ENCODE measurements around the gene POLR2H. TPM values are rescaled to one million over a fixed set of nuclear protein-coding genes. Genes with fewer than 3 reads are reported as not detected.

The POLR2H gene
- total RNA-seq, 1 experiment from 2014 or later, result 133 TPM

DNA sequence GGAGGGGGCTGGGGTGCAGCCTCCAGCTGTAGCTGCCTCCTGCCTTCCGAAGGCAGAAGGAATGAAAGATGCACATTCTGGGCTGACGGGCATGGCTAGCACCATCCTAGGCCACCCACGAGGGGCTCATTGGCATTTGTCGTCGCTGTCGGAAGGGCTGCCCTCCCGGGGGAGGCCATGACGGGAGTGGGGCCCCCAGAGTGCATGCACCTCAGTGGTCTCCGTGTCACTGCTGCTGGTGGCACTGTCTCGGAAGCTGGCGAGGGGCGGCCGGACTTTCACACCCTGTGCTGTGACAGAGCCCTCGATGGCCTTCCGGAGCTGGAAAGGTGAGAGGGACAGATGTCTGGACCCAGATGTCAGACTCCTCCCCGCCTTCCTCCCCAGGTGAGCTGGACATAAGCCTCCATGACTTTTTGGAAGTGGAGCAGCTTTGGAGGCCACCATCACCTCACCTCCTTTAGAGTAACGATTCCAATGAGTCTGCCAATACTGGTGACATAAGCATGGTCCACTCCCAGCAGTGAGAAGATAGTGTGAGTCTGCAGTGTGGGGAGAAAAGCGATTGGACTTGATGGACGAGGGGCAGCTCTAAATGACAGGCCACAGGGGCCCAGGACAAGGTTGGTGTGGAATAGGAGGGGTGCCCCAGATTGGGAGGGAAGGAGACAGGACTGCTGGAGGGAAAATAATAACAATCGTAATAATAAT, 14.9 kb upstream of the POLR2H start:
- Mint-ChIP-seq H3K4me1 (peaks cover 16% of the 10 kb centered on the region), H3K4me3 (no peak overlapping the region), H3K9me3 (no peaks in the 10 kb centered on the region), H3K27ac (no peak overlapping the region), H3K27me3 (ENCODE audit: low read depth) (no peaks in the 10 kb centered on the region), H3K36me3 (peaks cover 8% of the 10 kb centered on the region; the same call in 1 of the 2 replicates)
- TF ChIP-seq, protein P1, sequence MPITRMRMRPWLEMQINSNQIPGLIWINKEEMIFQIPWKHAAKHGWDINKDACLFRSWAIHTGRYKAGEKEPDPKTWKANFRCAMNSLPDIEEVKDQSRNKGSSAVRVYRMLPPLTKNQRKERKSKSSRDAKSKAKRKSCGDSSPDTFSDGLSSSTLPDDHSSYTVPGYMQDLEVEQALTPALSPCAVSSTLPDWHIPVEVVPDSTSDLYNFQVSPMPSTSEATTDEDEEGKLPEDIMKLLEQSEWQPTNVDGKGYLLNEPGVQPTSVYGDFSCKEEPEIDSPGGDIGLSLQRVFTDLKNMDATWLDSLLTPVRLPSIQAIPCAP (CRISPR knock-in tag; IDR thresholded peaks at IDR 0.05), result no peak
- TF ChIP-seq, protein P2, sequence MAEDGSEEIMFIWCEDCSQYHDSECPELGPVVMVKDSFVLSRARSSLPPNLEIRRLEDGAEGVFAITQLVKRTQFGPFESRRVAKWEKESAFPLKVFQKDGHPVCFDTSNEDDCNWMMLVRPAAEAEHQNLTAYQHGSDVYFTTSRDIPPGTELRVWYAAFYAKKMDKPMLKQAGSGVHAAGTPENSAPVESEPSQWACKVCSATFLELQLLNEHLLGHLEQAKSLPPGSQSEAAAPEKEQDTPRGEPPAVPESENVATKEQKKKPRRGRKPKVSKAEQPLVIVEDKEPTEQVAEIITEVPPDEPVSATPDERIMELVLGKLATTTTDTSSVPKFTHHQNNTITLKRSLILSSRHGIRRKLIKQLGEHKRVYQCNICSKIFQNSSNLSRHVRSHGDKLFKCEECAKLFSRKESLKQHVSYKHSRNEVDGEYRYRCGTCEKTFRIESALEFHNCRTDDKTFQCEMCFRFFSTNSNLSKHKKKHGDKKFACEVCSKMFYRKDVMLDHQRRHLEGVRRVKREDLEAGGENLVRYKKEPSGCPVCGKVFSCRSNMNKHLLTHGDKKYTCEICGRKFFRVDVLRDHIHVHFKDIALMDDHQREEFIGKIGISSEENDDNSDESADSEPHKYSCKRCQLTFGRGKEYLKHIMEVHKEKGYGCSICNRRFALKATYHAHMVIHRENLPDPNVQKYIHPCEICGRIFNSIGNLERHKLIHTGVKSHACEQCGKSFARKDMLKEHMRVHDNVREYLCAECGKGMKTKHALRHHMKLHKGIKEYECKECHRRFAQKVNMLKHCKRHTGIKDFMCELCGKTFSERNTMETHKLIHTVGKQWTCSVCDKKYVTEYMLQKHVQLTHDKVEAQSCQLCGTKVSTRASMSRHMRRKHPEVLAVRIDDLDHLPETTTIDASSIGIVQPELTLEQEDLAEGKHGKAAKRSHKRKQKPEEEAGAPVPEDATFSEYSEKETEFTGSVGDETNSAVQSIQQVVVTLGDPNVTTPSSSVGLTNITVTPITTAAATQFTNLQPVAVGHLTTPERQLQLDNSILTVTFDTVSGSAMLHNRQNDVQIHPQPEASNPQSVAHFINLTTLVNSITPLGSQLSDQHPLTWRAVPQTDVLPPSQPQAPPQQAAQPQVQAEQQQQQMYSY (CRISPR knock-in tag; IDR thresholded peaks at IDR 0.05), result no peak
- TF ChIP-seq GABPB1 (CRISPR knock-in tag; IDR thresholded peaks at IDR 0.05) (no peak), TP53 (CRISPR knock-in tag; IDR thresholded peaks at IDR 0.05) (no peak), NFE2L1 (CRISPR knock-in tag; IDR thresholded peaks at IDR 0.05) (no peak), JAZF1 (CRISPR knock-in tag; IDR thresholded peaks at IDR 0.05) (no peak), MYBL2 (CRISPR knock-in tag; IDR thresholded peaks at IDR 0.05) (no peak), FOXK1 (CRISPR knock-in tag; IDR thresholded peaks at IDR 0.05) (no peak)
- TF ChIP-seq, protein P3, sequence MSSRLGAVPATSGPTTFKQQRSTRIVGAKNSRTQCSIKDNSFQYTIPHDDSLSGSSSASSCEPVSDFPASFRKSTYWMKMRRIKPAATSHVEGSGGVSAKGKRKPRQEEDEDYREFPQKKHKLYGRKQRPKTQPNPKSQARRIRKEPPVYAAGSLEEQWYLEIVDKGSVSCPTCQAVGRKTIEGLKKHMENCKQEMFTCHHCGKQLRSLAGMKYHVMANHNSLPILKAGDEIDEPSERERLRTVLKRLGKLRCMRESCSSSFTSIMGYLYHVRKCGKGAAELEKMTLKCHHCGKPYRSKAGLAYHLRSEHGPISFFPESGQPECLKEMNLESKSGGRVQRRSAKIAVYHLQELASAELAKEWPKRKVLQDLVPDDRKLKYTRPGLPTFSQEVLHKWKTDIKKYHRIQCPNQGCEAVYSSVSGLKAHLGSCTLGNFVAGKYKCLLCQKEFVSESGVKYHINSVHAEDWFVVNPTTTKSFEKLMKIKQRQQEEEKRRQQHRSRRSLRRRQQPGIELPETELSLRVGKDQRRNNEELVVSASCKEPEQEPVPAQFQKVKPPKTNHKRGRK (CRISPR knock-in tag; IDR thresholded peaks at IDR 0.05; ENCODE audit: borderline replicate concordance), result no peak
- TF ChIP-seq, protein P4, sequence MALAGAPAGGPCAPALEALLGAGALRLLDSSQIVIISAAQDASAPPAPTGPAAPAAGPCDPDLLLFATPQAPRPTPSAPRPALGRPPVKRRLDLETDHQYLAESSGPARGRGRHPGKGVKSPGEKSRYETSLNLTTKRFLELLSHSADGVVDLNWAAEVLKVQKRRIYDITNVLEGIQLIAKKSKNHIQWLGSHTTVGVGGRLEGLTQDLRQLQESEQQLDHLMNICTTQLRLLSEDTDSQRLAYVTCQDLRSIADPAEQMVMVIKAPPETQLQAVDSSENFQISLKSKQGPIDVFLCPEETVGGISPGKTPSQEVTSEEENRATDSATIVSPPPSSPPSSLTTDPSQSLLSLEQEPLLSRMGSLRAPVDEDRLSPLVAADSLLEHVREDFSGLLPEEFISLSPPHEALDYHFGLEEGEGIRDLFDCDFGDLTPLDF (CRISPR knock-in tag; IDR thresholded peaks at IDR 0.05), result no peak
- TF ChIP-seq, protein P5, sequence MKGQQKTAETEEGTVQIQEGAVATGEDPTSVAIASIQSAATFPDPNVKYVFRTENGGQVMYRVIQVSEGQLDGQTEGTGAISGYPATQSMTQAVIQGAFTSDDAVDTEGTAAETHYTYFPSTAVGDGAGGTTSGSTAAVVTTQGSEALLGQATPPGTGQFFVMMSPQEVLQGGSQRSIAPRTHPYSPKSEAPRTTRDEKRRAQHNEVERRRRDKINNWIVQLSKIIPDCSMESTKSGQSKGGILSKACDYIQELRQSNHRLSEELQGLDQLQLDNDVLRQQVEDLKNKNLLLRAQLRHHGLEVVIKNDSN (CRISPR knock-in tag; IDR thresholded peaks at IDR 0.05), result no peak
- TF ChIP-seq, protein P6, sequence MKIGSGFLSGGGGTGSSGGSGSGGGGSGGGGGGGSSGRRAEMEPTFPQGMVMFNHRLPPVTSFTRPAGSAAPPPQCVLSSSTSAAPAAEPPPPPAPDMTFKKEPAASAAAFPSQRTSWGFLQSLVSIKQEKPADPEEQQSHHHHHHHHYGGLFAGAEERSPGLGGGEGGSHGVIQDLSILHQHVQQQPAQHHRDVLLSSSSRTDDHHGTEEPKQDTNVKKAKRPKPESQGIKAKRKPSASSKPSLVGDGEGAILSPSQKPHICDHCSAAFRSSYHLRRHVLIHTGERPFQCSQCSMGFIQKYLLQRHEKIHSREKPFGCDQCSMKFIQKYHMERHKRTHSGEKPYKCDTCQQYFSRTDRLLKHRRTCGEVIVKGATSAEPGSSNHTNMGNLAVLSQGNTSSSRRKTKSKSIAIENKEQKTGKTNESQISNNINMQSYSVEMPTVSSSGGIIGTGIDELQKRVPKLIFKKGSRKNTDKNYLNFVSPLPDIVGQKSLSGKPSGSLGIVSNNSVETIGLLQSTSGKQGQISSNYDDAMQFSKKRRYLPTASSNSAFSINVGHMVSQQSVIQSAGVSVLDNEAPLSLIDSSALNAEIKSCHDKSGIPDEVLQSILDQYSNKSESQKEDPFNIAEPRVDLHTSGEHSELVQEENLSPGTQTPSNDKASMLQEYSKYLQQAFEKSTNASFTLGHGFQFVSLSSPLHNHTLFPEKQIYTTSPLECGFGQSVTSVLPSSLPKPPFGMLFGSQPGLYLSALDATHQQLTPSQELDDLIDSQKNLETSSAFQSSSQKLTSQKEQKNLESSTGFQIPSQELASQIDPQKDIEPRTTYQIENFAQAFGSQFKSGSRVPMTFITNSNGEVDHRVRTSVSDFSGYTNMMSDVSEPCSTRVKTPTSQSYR (CRISPR knock-in tag; IDR thresholded peaks at IDR 0.05), result no peak
- TF ChIP-seq, protein P7, sequence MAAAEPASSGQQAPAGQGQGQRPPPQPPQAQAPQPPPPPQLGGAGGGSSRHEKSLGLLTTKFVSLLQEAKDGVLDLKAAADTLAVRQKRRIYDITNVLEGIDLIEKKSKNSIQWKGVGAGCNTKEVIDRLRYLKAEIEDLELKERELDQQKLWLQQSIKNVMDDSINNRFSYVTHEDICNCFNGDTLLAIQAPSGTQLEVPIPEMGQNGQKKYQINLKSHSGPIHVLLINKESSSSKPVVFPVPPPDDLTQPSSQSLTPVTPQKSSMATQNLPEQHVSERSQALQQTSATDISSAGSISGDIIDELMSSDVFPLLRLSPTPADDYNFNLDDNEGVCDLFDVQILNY (CRISPR knock-in tag; IDR thresholded peaks at IDR 0.05), result no peak
- TF ChIP-seq, protein P8, sequence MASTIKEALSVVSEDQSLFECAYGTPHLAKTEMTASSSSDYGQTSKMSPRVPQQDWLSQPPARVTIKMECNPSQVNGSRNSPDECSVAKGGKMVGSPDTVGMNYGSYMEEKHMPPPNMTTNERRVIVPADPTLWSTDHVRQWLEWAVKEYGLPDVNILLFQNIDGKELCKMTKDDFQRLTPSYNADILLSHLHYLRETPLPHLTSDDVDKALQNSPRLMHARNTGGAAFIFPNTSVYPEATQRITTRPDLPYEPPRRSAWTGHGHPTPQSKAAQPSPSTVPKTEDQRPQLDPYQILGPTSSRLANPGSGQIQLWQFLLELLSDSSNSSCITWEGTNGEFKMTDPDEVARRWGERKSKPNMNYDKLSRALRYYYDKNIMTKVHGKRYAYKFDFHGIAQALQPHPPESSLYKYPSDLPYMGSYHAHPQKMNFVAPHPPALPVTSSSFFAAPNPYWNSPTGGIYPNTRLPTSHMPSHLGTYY (CRISPR knock-in tag; IDR thresholded peaks at IDR 0.05), result no peak
- ATAC-seq (no peak), DNase-seq (ENCODE audit: low spot score) (no peak)
- ChIA-PET CTCF (interaction anchor here (0.6 to 2.9 kb wide), 5 partner anchors 9 to 167 kb away, joined by 4 to 20 read pairs (median 11); partner anchors contain the start of gene FAM131A), POLR2A (no interaction called here)

Measured in WTC11 (cell line).